Measurements from ENCODE around the gene BCL6.

DNA sequence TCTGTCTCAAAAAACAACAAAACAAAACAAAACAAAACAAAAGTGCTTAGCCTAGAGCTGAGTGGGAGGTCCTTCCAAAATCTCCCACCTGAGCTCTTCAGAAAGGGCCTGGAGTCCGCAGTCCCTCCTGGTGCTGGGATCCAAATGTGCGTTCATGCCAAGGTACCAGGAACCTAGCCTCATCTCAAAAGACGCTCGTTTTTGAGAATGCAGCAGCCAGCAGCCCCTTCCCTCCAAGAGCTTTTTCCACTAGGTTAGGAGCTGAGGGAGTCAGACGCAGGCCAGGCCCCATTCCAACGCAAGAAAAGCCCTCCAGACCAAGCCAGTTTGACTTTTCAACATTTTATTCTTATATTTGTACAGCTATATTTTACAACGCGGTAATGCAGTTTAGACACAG, 24.2 kb downstream of the BCL6 start:
- TF ChIP-seq, protein P1, sequence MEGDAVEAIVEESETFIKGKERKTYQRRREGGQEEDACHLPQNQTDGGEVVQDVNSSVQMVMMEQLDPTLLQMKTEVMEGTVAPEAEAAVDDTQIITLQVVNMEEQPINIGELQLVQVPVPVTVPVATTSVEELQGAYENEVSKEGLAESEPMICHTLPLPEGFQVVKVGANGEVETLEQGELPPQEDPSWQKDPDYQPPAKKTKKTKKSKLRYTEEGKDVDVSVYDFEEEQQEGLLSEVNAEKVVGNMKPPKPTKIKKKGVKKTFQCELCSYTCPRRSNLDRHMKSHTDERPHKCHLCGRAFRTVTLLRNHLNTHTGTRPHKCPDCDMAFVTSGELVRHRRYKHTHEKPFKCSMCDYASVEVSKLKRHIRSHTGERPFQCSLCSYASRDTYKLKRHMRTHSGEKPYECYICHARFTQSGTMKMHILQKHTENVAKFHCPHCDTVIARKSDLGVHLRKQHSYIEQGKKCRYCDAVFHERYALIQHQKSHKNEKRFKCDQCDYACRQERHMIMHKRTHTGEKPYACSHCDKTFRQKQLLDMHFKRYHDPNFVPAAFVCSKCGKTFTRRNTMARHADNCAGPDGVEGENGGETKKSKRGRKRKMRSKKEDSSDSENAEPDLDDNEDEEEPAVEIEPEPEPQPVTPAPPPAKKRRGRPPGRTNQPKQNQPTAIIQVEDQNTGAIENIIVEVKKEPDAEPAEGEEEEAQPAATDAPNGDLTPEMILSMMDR (conservative IDR thresholded peaks at IDR 0.05; ENCODE audit: low read depth in 2 of 2): no peak
- no peak for TF ChIP-seq POLR2AphosphoS5 (IDR thresholded peaks at IDR 0.05; ENCODE audit: low read depth)
- no peak for TF ChIP-seq ZNF114 (CRISPR knock-in tag; IDR thresholded peaks at IDR 0.05)
- TF ChIP-seq EZH2phosphoT487 (IDR thresholded peaks at IDR 0.05; ENCODE audit: unreplicated experiment): no peak
- no peak for TF ChIP-seq ZNF331 (CRISPR knock-in tag; IDR thresholded peaks at IDR 0.05; ENCODE audit: low read depth)
- TF ChIP-seq EZH2 (IDR thresholded peaks at IDR 0.05; ENCODE audit: low read depth, unreplicated experiment): no peak
- TF ChIP-seq, protein P2, sequence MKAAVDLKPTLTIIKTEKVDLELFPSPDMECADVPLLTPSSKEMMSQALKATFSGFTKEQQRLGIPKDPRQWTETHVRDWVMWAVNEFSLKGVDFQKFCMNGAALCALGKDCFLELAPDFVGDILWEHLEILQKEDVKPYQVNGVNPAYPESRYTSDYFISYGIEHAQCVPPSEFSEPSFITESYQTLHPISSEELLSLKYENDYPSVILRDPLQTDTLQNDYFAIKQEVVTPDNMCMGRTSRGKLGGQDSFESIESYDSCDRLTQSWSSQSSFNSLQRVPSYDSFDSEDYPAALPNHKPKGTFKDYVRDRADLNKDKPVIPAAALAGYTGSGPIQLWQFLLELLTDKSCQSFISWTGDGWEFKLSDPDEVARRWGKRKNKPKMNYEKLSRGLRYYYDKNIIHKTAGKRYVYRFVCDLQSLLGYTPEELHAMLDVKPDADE (IDR thresholded peaks at IDR 0.05): no peak
- TF ChIP-seq, protein P3, sequence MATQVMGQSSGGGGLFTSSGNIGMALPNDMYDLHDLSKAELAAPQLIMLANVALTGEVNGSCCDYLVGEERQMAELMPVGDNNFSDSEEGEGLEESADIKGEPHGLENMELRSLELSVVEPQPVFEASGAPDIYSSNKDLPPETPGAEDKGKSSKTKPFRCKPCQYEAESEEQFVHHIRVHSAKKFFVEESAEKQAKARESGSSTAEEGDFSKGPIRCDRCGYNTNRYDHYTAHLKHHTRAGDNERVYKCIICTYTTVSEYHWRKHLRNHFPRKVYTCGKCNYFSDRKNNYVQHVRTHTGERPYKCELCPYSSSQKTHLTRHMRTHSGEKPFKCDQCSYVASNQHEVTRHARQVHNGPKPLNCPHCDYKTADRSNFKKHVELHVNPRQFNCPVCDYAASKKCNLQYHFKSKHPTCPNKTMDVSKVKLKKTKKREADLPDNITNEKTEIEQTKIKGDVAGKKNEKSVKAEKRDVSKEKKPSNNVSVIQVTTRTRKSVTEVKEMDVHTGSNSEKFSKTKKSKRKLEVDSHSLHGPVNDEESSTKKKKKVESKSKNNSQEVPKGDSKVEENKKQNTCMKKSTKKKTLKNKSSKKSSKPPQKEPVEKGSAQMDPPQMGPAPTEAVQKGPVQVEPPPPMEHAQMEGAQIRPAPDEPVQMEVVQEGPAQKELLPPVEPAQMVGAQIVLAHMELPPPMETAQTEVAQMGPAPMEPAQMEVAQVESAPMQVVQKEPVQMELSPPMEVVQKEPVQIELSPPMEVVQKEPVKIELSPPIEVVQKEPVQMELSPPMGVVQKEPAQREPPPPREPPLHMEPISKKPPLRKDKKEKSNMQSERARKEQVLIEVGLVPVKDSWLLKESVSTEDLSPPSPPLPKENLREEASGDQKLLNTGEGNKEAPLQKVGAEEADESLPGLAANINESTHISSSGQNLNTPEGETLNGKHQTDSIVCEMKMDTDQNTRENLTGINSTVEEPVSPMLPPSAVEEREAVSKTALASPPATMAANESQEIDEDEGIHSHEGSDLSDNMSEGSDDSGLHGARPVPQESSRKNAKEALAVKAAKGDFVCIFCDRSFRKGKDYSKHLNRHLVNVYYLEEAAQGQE (IDR thresholded peaks at IDR 0.05; ENCODE audit: unreplicated experiment): no peak
- TF ChIP-seq JUNB (IDR thresholded peaks at IDR 0.05; ENCODE audit: unreplicated experiment): no peak
- no peak for TF ChIP-seq CREB1 (CRISPR knock-in tag; IDR thresholded peaks at IDR 0.05; ENCODE audit: low read depth)
- no peak for TF ChIP-seq NANOG (IDR thresholded peaks at IDR 0.05; ENCODE audit: borderline replicate concordance)
- TF ChIP-seq, protein P4, sequence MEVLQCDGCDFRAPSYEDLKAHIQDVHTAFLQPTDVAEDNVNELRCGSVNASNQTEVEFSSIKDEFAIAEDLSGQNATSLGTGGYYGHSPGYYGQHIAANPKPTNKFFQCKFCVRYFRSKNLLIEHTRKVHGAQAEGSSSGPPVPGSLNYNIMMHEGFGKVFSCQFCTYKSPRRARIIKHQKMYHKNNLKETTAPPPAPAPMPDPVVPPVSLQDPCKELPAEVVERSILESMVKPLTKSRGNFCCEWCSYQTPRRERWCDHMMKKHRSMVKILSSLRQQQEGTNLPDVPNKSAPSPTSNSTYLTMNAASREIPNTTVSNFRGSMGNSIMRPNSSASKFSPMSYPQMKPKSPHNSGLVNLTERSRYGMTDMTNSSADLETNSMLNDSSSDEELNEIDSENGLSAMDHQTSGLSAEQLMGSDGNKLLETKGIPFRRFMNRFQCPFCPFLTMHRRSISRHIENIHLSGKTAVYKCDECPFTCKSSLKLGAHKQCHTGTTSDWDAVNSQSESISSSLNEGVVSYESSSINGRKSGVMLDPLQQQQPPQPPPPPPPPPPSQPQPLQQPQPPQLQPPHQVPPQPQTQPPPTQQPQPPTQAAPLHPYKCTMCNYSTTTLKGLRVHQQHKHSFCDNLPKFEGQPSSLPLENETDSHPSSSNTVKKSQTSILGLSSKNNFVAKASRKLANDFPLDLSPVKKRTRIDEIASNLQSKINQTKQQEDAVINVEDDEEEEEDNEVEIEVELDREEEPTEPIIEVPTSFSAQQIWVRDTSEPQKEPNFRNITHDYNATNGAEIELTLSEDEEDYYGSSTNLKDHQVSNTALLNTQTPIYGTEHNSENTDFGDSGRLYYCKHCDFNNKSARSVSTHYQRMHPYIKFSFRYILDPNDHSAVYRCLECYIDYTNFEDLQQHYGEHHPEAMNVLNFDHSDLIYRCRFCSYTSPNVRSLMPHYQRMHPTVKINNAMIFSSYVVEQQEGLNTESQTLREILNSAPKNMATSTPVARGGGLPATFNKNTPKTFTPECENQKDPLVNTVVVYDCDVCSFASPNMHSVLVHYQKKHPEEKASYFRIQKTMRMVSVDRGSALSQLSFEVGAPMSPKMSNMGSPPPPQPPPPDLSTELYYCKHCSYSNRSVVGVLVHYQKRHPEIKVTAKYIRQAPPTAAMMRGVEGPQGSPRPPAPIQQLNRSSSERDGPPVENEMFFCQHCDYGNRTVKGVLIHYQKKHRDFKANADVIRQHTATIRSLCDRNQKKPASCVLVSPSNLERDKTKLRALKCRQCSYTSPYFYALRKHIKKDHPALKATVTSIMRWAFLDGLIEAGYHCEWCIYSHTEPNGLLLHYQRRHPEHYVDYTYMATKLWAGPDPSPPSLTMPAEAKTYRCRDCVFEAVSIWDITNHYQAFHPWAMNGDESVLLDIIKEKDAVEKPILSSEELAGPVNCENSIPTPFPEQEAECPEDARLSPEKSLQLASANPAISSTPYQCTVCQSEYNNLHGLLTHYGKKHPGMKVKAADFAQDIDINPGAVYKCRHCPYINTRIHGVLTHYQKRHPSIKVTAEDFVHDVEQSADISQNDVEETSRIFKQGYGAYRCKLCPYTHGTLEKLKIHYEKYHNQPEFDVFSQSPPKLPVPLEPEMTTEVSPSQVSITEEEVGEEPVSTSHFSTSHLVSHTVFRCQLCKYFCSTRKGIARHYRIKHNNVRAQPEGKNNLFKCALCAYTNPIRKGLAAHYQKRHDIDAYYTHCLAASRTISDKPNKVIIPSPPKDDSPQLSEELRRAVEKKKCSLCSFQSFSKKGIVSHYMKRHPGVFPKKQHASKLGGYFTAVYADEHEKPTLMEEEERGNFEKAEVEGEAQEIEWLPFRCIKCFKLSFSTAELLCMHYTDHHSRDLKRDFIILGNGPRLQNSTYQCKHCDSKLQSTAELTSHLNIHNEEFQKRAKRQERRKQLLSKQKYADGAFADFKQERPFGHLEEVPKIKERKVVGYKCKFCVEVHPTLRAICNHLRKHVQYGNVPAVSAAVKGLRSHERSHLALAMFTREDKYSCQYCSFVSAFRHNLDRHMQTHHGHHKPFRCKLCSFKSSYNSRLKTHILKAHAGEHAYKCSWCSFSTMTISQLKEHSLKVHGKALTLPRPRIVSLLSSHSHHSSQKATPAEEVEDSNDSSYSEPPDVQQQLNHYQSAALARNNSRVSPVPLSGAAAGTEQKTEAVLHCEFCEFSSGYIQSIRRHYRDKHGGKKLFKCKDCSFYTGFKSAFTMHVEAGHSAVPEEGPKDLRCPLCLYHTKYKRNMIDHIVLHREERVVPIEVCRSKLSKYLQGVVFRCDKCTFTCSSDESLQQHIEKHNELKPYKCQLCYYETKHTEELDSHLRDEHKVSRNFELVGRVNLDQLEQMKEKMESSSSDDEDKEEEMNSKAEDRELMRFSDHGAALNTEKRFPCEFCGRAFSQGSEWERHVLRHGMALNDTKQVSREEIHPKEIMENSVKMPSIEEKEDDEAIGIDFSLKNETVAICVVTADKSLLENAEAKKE (CRISPR knock-in tag; IDR thresholded peaks at IDR 0.05): no peak
- no peak for TF ChIP-seq STAT1 (IDR thresholded peaks at IDR 0.05; ENCODE audit: unreplicated experiment)
